Loucy (cell line): ENCODE data around the gene FAM181A.

Experiments used
- H2AFZ ChIP-seq: fragments of 200-600 bp; sonication (generic); 2 replicates; pipeline ENCODE4 v1.6.0; 2016; ENCODE audit warnings: antibody characterized with exemption, mild to moderate bottlenecking, low read length, moderate library complexity
- H3F3A ChIP-seq: fragments of 200-600 bp; 2 replicates; pipeline ENCODE4 v1.6.0; 2016; ENCODE audit warnings: antibody characterized with exemption, low read depth, mild to moderate bottlenecking
- H3K27me3 ChIP-seq: fragments of 200-600 bp; sonication (generic); 2 replicates; pipeline ENCODE4 v1.6.1; 2014; ENCODE audit warnings: low read length, mild to moderate bottlenecking; ENCODE audit not compliant: insufficient read depth, poor library complexity, severe bottlenecking
- H3K36me3 ChIP-seq: fragments of 200-600 bp; sonication (generic); 2 replicates; pipeline ENCODE4 v1.6.1; 2016; ENCODE audit warnings: low read length; ENCODE audit not compliant: insufficient read depth
- H3K4me1 ChIP-seq: fragments of 200-600 bp; sonication (generic); 2 replicates; pipeline ENCODE4 v1.5.1; 2014; ENCODE audit warnings: low read length, mild to moderate bottlenecking; ENCODE audit not compliant: insufficient read depth, poor library complexity, severe bottlenecking
- H3K4me2 ChIP-seq: fragments of 200-600 bp; sonication (generic); 2 replicates; pipeline ENCODE4 v1.6.0; 2014; ENCODE audit warnings: antibody characterized with exemption, low read length, low read depth, mild to moderate bottlenecking; ENCODE audit not compliant: poor library complexity, severe bottlenecking
- H3K4me3 ChIP-seq: fragments of 200-600 bp; sonication (generic); 2 replicates; pipeline ENCODE4 v1.5.1; 2014; ENCODE audit warnings: low read length, mild to moderate bottlenecking, mixed read lengths; ENCODE audit not compliant: poor library complexity, severe bottlenecking
- H3K79me2 ChIP-seq: fragments of 200-600 bp; sonication (generic); 2 replicates; pipeline ENCODE4 v1.6.1; 2014; ENCODE audit warnings: low read length; ENCODE audit not compliant: insufficient read depth
- H3K9ac ChIP-seq: fragments of 200-600 bp; sonication (generic); 2 replicates; pipeline ENCODE4 v1.6.0; 2014; ENCODE audit warnings: mild to moderate bottlenecking, low read depth, low read length, moderate library complexity; ENCODE audit not compliant: poor library complexity, severe bottlenecking
- H3K9me2 ChIP-seq: fragments of 200-600 bp; sonication (generic); replicated peaks from 2 replicates; pipeline ENCODE4 v1.6.1; 2016; ENCODE audit warnings: low read depth, low read length, mixed read lengths
- H3K9me3 ChIP-seq: fragments of 200-600 bp; sonication (generic); 2 replicates; pipeline ENCODE4 v1.6.1; 2014; ENCODE audit warnings: mild to moderate bottlenecking, antibody characterized with exemption, low read length, low read depth; ENCODE audit not compliant: insufficient read depth
- H4K20me1 ChIP-seq: fragments of 200-600 bp; sonication (generic); 2 replicates; pipeline ENCODE4 v1.6.0; 2014; ENCODE audit warnings: antibody characterized with exemption, low read length, mild to moderate bottlenecking; ENCODE audit not compliant: insufficient read depth, poor library complexity, severe bottlenecking
- CTCF ChIP-seq: fragments of 200-600 bp; sonication (generic); conservative IDR thresholded peaks from 2 replicates; pipeline ENCODE4 v1.5.1; 2014; ENCODE audit warnings: mild to moderate bottlenecking, antibody characterized with exemption, low read length
- EZH2phosphoT487 ChIP-seq: fragments of 200-600 bp; IDR thresholded peaks from 2 replicates; pipeline ENCODE4 v1.6.1; 2018; ENCODE audit warnings: antibody characterized with exemption, mild to moderate bottlenecking, moderate library complexity, borderline replicate concordance

Gene FAM181A

GRCh38 chr14:93926873-93927799 is at the start of gene FAM181A:
Gene FAM181A, plus strand, starts transcription at chr14:93927344. Its CDS starts 942 bp downstream, at chr14:93928286.
- TF ChIP-seq EZH2phosphoT487 (no peak), CTCF (no peak)
- no peaks in the 10 kb centered on the region for H3F3A ChIP-seq
- no peaks in the 10 kb centered on the region for H3K27me3 ChIP-seq
- no peaks in the 10 kb centered on the region for H3K36me3 ChIP-seq
- no peaks in the 10 kb centered on the region for H4K20me1 ChIP-seq
- no peaks in the 10 kb centered on the region for H3K79me2 ChIP-seq
- no peaks in the 10 kb centered on the region for H3K9me2 ChIP-seq
- no peak within 1 kb of the TSS for H3K9ac ChIP-seq
- H3K4me3 ChIP-seq = no peak within 1 kb of the TSS
- no peak within 1 kb of the TSS for H3K4me2 ChIP-seq
- no peaks in the 10 kb centered on the region for H3K9me3 ChIP-seq
- H2AFZ ChIP-seq = no peak within 1 kb of the TSS
- no peaks in the 10 kb centered on the region for H3K4me1 ChIP-seq

GRCh38 chr14:93878212-93878611 is 48.9 kb upstream of the FAM181A start:
- Histone ChIP-seq H3K27me3 (no peaks in the 10 kb centered on the region), H3F3A (no peaks in the 10 kb centered on the region), H3K9me2 (no peaks in the 10 kb centered on the region), H3K9ac (no peak overlapping the region), H3K79me2 (no peaks in the 10 kb centered on the region), H3K4me2 (no peak overlapping the region), H3K4me1 (no peaks in the 10 kb centered on the region), H3K36me3 (no peaks in the 10 kb centered on the region), H4K20me1 (no peaks in the 10 kb centered on the region), H2AFZ (no peak overlapping the region), H3K9me3 (peaks cover 10% of the 10 kb centered on the region), H3K4me3 (no peak overlapping the region)
- TF ChIP-seq EZH2phosphoT487 = no peak
- no peak for TF ChIP-seq CTCF

- Histone ChIP-seq H3K27me3 (no peaks in the 10 kb centered on the region), H2AFZ (no peak overlapping the region), H3F3A (no peaks in the 10 kb centered on the region), H3K4me1 (no peaks in the 10 kb centered on the region), H3K36me3 (no peaks in the 10 kb centered on the region), H3K9me3 (peaks cover 10% of the 10 kb centered on the region), H3K4me2 (no peak overlapping the region), H3K9me2 (no peaks in the 10 kb centered on the region), H3K79me2 (no peaks in the 10 kb centered on the region), H3K4me3 (no peak overlapping the region), H4K20me1 (no peaks in the 10 kb centered on the region), H3K9ac (no peak overlapping the region)
- no peak for TF ChIP-seq CTCF
- TF ChIP-seq EZH2phosphoT487 = no peak
Observed at GRCh38 chr14:93878871-93879270, 48.3 kb upstream of the FAM181A start.
